Measurements from ENCODE around the gene SLMAP.

DNA sequence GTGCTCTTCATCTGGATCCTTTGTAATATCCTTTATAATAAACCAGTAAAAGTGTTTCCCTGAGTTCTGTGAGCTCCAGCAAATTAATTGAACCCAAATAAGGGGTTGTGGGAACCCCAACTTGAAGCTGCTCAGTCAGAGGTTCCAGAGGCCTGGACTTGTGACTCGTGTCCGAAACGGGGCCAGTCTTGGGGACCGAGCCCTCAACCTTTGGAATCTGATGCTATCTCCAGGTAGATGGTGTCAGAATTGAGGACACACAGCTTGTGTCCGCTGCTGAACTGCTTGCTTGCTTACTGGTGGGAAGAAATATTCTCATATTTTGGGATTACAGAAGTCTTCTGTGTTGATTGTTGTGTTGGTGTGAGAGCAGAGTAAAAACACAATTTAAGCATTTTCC lies 212.4 kb downstream of the SLMAP start:
- TF ChIP-seq, protein P1, sequence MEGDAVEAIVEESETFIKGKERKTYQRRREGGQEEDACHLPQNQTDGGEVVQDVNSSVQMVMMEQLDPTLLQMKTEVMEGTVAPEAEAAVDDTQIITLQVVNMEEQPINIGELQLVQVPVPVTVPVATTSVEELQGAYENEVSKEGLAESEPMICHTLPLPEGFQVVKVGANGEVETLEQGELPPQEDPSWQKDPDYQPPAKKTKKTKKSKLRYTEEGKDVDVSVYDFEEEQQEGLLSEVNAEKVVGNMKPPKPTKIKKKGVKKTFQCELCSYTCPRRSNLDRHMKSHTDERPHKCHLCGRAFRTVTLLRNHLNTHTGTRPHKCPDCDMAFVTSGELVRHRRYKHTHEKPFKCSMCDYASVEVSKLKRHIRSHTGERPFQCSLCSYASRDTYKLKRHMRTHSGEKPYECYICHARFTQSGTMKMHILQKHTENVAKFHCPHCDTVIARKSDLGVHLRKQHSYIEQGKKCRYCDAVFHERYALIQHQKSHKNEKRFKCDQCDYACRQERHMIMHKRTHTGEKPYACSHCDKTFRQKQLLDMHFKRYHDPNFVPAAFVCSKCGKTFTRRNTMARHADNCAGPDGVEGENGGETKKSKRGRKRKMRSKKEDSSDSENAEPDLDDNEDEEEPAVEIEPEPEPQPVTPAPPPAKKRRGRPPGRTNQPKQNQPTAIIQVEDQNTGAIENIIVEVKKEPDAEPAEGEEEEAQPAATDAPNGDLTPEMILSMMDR (IDR thresholded peaks at IDR 0.05): no peak
- no peak for TF ChIP-seq POLR2A (IDR thresholded peaks at IDR 0.05)

Measured in uterus (tissue), 2 donors.